Natural killer cell (primary cell): ENCODE measurements around the gene ZNF862. TPM values are rescaled to one million over a fixed set of nuclear protein-coding genes. Genes with fewer than 3 reads are reported as not detected.

Source experiments
- ATAC-seq, 3 donors: fragments of 150-1000 bp in 2 of 3; fragments of 200-7000 bp in 1 of 3; cut with Tn5 transposase; 1 replicate in 1 of 3; 2 replicates in 2 of 3; pipeline ENCODE4 v1.10.0; 2021; ENCODE audit warnings: mild to moderate bottlenecking in 2 of 3, moderate library complexity in 2 of 3
- DNase-seq, 2 donors: peaks; one replicate each; pipeline versions ENCODE4 v3.0.0 to v3.0.0-alpha.2; 2013 to 2021; ENCODE audit warnings: mixed read lengths in 1 of 2
- H3K27ac ChIP-seq: one replicate; pipeline ENCODE4 v1.5.1; 2013; ENCODE audit warnings: mild to moderate bottlenecking, low read length
- H3K27me3 ChIP-seq: one replicate; pipeline ENCODE4 v1.6.1; 2013; ENCODE audit warnings: low read length; ENCODE audit not compliant: control insufficient read depth, insufficient read depth
- H3K36me3 ChIP-seq: one replicate; pipeline ENCODE4 v1.6.1; 2013; ENCODE audit warnings: low read length; ENCODE audit not compliant: control insufficient read depth, insufficient read depth
- H3K4me1 ChIP-seq: one replicate; pipeline ENCODE4 v1.6.1; 2013; ENCODE audit warnings: low read length; ENCODE audit not compliant: control insufficient read depth, insufficient read depth
- H3K4me3 ChIP-seq: one replicate; pipeline ENCODE4 v1.5.1; 2013; ENCODE audit warnings: low read length
- H3K9me3 ChIP-seq: one replicate; pipeline ENCODE4 v1.6.1; 2013; ENCODE audit warnings: low read length; ENCODE audit not compliant: control insufficient read depth, insufficient read depth
- H3K27ac Mint-ChIP-seq, 2 donors: one replicate each; pipeline ENCODE4 v1.8.0; 2022; ENCODE audit warnings: mild to moderate bottlenecking in 2 of 2, mixed read lengths in 2 of 2, moderate library complexity in 1 of 2
- H3K27me3 Mint-ChIP-seq, 2 donors: one replicate each; pipeline ENCODE4 v1.8.0; 2022; ENCODE audit warnings: low read depth in 2 of 2, mixed read lengths in 2 of 2
- H3K36me3 Mint-ChIP-seq: one replicate; pipeline ENCODE4 v1.8.0; 2022; ENCODE audit warnings: mixed read lengths
- H3K4me1 Mint-ChIP-seq, 2 donors: one replicate each; pipeline ENCODE4 v1.8.0; 2022; ENCODE audit warnings: mixed read lengths in 2 of 2
- H3K4me3 Mint-ChIP-seq: one replicate; pipeline ENCODE4 v1.8.0; 2022; ENCODE audit warnings: mild to moderate bottlenecking, moderate library complexity, mixed read lengths
- H3K9me3 Mint-ChIP-seq, 2 donors: one replicate each; pipeline ENCODE4 v1.8.0; 2022; ENCODE audit warnings: mixed read lengths in 2 of 2
- WGBS: methylation state at CpG from one replicate; pipeline ENCODE4 v1.1.7; 2013; ENCODE audit warnings: missing lambda C conversion rate; ENCODE audit not compliant: insufficient coverage; 5-methylcytosine and 5-hydroxymethylcytosine counted together
- intact Hi-C: fragments of 100-400 bp; cut with micrococcal nuclease; formaldehyde crosslinking; loops from one replicate; pipeline ENCODE4 v1.14.2; 2022
- total RNA-seq, 4 donors: library from RNA; stranded (reverse); fragments of 120-200 nt in 1 of 4; gene quantifications; one replicate each; pipeline versions ENCODE4 v1.2.3 to v1.2.4, GENCODE V29; 2013 to 2022
- TF ChIP-seq, protein P1 (sequence below): fragments of 200-600 bp; IDR thresholded peaks from one replicate; pipeline ENCODE4 v1.8.0; 2022; ENCODE audit warnings: antibody characterized with exemption

The ZNF862 gene
- total RNA-seq, 3 donors from 2014 or later (not counting 1 experiment from before 2014, with no cell fraction given): 21.4 to 28.9 (median 21.7) TPM

DNA sequence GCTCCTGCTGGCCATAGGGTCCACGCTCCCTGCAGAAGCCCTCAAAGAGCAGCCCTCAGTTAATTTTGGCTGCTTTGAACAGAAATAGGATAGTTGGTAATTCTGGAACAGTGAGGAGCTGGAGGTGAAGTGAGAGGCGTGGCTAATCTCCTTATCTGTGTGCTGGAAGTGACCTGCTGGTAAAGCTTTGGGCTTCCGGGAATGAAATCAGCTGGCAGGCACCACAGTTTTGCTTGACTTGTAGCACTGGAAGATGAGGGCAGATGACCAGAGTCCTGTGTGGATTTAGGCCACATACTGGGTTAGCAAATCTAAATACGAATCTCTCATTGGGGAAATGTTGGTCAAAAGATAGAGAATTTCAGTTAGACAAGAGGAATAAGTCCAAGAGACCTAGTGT, 45.8 kb downstream of the ZNF862 start:
- Histone ChIP-seq H3K27ac (no peak overlapping the region), H3K9me3 (no peaks in the 10 kb centered on the region), H3K4me1 (peaks cover 7% of the 10 kb centered on the region), H3K36me3 (peaks cover 2% of the 10 kb centered on the region), H3K4me3 (no peak overlapping the region), H3K27me3 (no peaks in the 10 kb centered on the region)
- Mint-ChIP-seq H3K27ac (no peak overlapping the region), H3K9me3 (no peaks in the 10 kb centered on the region), H3K4me3 (no peak overlapping the region), H3K27me3 (no peaks in the 10 kb centered on the region), H3K36me3 (no peaks in the 10 kb centered on the region), H3K4me1 (peaks cover 6 to 15% of the 10 kb centered on the region in 2 donors)
- intact Hi-C loops: no loop called here
- no peak for DNase-seq
- 97% methylated on average over 4 of the region's 4 CpGs for WGBS
- TF ChIP-seq, protein P1, sequence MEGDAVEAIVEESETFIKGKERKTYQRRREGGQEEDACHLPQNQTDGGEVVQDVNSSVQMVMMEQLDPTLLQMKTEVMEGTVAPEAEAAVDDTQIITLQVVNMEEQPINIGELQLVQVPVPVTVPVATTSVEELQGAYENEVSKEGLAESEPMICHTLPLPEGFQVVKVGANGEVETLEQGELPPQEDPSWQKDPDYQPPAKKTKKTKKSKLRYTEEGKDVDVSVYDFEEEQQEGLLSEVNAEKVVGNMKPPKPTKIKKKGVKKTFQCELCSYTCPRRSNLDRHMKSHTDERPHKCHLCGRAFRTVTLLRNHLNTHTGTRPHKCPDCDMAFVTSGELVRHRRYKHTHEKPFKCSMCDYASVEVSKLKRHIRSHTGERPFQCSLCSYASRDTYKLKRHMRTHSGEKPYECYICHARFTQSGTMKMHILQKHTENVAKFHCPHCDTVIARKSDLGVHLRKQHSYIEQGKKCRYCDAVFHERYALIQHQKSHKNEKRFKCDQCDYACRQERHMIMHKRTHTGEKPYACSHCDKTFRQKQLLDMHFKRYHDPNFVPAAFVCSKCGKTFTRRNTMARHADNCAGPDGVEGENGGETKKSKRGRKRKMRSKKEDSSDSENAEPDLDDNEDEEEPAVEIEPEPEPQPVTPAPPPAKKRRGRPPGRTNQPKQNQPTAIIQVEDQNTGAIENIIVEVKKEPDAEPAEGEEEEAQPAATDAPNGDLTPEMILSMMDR: no peak
- no peak for ATAC-seq

DNA sequence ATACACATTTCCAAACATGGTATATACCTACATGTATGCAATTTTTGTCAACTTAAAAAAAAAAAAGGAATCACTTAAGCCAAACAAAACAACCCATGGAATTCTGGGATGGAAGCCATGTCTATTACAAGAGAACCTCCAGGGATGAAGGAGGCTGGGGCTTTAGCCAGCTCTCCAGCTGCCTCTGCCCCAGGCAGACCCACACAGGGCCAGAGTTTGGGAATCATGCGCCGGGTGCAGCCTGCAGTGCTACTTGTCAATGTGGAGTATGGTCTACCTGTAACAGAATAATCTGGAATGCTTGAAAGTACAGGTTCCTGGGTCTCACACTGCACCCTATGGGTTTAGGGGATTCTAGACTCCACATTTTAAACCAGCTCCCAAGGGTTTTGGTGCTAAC, 46.4 kb downstream of the ZNF862 start:
- ATAC-seq (no peak), DNase-seq (no peak)
- Histone ChIP-seq H3K27ac (no peak overlapping the region), H3K4me3 (no peak overlapping the region), H3K9me3 (no peaks in the 10 kb centered on the region), H3K4me1 (peaks cover 7% of the 10 kb centered on the region), H3K36me3 (peaks cover under 1% of the 10 kb centered on the region), H3K27me3 (no peaks in the 10 kb centered on the region)
- peaks cover 6 to 15% of the 10 kb centered on the region in 2 donors for H3K4me1 Mint-ChIP-seq
- H3K36me3 Mint-ChIP-seq: no peaks in the 10 kb centered on the region
- no peaks in the 10 kb centered on the region for H3K27me3 Mint-ChIP-seq
- no peak overlapping the region for H3K27ac Mint-ChIP-seq
- no peak overlapping the region for H3K4me3 Mint-ChIP-seq
- intact Hi-C loops: no loop called here
- WGBS: 100% methylated on average over 2 of the region's 2 CpGs
- TF ChIP-seq, protein P1: no peak
- no peaks in the 10 kb centered on the region for H3K9me3 Mint-ChIP-seq

DNA sequence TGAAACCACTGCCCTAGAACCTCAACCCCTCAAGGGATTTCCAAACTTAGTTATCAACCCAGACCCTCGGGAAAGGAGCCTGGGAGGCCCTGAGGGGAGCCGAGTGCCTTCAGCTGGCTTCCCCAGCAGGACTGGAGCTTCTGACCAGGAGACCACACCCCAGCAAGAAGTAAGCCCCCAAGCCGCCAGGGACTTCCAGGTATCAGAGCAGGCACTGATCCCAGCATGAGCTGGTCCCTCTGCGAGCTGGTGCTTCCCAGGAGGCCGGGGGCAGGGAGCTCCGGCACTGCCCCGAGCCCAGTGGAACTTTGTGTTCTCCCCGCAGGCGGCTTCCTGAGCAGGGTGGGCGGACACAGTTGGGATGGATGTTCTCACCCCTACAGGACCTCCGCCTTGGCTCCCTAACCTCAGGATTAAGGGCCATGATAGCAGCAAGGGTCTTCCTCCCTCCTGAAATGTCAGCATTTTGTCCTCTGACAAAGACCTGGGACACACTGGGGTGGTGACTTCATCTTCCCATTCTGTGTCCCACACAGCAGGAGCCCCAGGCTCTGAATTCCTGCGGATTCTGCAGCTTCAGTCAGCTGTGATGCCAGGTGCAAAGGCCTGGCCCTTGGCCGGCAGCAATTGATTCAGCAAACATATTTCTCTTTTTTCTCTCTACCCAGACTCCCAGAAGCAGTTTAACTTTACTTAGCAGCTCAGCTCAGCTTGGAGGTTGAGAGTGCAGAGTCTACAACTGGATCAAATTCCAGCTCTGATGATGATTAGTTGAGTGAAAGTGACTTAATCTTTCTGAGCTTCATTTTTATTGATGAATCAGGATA, 47.2 kb downstream of the ZNF862 start:
- Histone ChIP-seq H3K36me3 (no peaks in the 10 kb centered on the region), H3K27me3 (no peaks in the 10 kb centered on the region), H3K27ac (no peak overlapping the region), H3K4me3 (no peak overlapping the region), H3K9me3 (no peaks in the 10 kb centered on the region), H3K4me1 (peaks cover 7% of the 10 kb centered on the region)
- Mint-ChIP-seq H3K27me3 (no peaks in the 10 kb centered on the region), H3K9me3 (no peaks in the 10 kb centered on the region), H3K4me1 (peaks cover 6 to 15% of the 10 kb centered on the region in 2 donors), H3K27ac (no peak overlapping the region), H3K4me3 (no peak overlapping the region), H3K36me3 (no peaks in the 10 kb centered on the region)
- TF ChIP-seq, protein P1: no peak
- intact Hi-C loops: no loop called here
- ATAC-seq: no peak
- WGBS: 90% methylated on average over 13 of the region's 13 CpGs
- DNase-seq: no peak
